Measurements from ENCODE around the gene NANP. TPM values are rescaled to one million over a fixed set of nuclear protein-coding genes. Genes with fewer than 3 reads are reported as not detected.
"Not testable (repeated sequence)": the region's sequence is repeated elsewhere in the genome, so short reads cannot be mapped to it uniquely, and the experiment has no call there.

Gene NANP
- polyA plus RNA-seq, 1 experiment = 6.7 TPM

- Histone ChIP-seq H3K9me3 (ENCODE audit: control insufficient read depth, insufficient read depth, low read length) (peaks cover 3% of the 10 kb centered on the region; the same call in 1 of the 2 replicates), H3K27ac (ENCODE audit: low read depth, low read length) (no peak overlapping the region), H3K27me3 (ENCODE audit: control insufficient read depth, insufficient read depth, low read length) (peaks cover 2% of the 10 kb centered on the region), H3K4me3 (ENCODE audit: low read depth, low read length) (no peak overlapping the region)
- no peak for DNase-seq (ENCODE audit: low read depth, low spot score)
- ChIA-PET CTCF (no interaction called here), POLR2A (no interaction called here)
- TF ChIP-seq, protein P1, sequence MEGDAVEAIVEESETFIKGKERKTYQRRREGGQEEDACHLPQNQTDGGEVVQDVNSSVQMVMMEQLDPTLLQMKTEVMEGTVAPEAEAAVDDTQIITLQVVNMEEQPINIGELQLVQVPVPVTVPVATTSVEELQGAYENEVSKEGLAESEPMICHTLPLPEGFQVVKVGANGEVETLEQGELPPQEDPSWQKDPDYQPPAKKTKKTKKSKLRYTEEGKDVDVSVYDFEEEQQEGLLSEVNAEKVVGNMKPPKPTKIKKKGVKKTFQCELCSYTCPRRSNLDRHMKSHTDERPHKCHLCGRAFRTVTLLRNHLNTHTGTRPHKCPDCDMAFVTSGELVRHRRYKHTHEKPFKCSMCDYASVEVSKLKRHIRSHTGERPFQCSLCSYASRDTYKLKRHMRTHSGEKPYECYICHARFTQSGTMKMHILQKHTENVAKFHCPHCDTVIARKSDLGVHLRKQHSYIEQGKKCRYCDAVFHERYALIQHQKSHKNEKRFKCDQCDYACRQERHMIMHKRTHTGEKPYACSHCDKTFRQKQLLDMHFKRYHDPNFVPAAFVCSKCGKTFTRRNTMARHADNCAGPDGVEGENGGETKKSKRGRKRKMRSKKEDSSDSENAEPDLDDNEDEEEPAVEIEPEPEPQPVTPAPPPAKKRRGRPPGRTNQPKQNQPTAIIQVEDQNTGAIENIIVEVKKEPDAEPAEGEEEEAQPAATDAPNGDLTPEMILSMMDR (IDR thresholded peaks at IDR 0.05; ENCODE audit: low read depth, low read length) = no peak
Observed at GRCh38 chr20:25600632-25601031, 23.2 kb downstream of the NANP start.

DNA sequence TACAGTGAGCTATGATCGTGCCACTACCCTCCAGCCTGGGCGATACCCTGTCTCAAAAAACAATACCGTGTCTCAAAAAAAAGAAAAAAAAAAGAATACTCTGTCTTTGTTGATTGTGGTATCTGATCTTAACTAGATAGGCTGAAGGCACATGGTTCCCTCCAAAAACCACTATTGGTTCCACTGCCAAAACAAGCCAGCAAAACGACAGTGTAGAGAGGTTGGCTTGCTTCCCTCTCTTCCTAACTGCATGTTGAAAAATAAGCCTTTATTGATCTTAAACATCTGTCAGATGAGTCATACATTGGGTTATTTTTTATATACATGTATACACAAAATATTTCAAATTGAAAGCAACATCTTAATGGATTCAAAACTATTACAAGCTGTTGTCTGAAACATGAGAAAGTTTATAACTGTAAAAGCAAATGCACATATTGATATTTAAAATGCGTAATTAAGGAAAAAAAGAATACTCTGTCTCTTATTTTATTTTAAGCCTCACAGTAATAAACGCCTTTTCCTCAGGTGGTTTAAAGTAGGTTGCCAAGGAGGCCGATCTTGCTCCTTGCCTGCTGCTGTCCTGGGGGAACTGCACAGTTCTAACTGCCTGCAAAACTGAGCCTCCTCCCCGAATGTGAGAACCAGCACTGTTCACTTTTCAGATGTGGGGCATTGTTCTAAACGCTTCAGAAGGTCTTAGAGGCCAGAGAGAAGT is 31.5 kb downstream of the NANP start:
- Histone ChIP-seq H3K27ac (ENCODE audit: low read depth, low read length) (peak overlapping the region; percentile 57), H3K4me3 (ENCODE audit: low read depth, low read length) (no peak overlapping the region), H3K9me3 (ENCODE audit: control insufficient read depth, insufficient read depth, low read length) (no peaks in the 10 kb centered on the region), H3K27me3 (ENCODE audit: control insufficient read depth, insufficient read depth, low read length) (no peaks in the 10 kb centered on the region)
- TF ChIP-seq, protein P1 (IDR thresholded peaks at IDR 0.05; ENCODE audit: low read depth, low read length) = no peak
- ChIA-PET POLR2A (interaction anchor here (0.7 to 0.8 kb wide), 2 partner anchors 85 to 614 kb away, joined by 3 to 4 read pairs; no protein-coding TSS in a partner anchor), CTCF (interaction anchor here (0.7 kb wide), 1 partner anchor 11 kb away, joined by 4 read pairs; no protein-coding TSS in a partner anchor)
- DNase-seq (ENCODE audit: low read depth, low spot score) = no peak

DNA sequence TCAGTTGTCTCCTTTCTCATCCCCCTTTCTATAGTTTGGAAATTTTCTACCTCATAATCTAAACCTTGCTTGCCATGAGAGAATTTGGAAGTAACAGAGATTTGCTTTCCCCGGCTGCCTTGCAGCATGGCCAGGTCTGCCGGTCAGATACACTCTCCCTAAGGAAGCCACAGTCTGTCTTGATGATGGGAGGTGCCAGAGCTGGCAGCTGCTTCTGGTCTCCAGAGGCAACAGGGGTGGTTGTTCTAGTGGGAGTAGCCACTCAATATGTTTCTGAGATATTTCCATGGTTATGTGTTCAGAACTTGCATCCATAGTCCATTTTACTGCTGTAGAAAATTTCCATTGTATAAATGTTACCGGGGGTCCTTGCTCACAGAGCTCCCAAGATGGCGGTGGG is 33.0 kb downstream of the NANP start:
- H3K4me3 ChIP-seq (ENCODE audit: low read depth, low read length); CTCF ChIA-PET; H3K27ac ChIP-seq (ENCODE audit: low read depth, low read length); DNase-seq (ENCODE audit: low read depth, low spot score); H3K9me3 ChIP-seq (ENCODE audit: control insufficient read depth, insufficient read depth, low read length); POLR2A ChIA-PET; H3K27me3 ChIP-seq (ENCODE audit: control insufficient read depth, insufficient read depth, low read length): not testable (repeated sequence)

- ChIA-PET POLR2A (no interaction called here), CTCF (no interaction called here)
- H3K9me3 ChIP-seq (ENCODE audit: control insufficient read depth, insufficient read depth, low read length) = no peaks in the 10 kb centered on the region; the same call in 1 of the 2 replicates
- no peak for DNase-seq (ENCODE audit: low read depth, low spot score)
- TF ChIP-seq, protein P1 (IDR thresholded peaks at IDR 0.05; ENCODE audit: low read depth, low read length) = no peak
- no peak overlapping the region for H3K4me3 ChIP-seq (ENCODE audit: low read depth, low read length)
- H3K27ac ChIP-seq (ENCODE audit: low read depth, low read length) = no peak overlapping the region
- H3K27me3 ChIP-seq (ENCODE audit: control insufficient read depth, insufficient read depth, low read length) = no peaks in the 10 kb centered on the region
Observed at GRCh38 chr20:25588491-25588890, 35.3 kb downstream of the NANP start.

DNA sequence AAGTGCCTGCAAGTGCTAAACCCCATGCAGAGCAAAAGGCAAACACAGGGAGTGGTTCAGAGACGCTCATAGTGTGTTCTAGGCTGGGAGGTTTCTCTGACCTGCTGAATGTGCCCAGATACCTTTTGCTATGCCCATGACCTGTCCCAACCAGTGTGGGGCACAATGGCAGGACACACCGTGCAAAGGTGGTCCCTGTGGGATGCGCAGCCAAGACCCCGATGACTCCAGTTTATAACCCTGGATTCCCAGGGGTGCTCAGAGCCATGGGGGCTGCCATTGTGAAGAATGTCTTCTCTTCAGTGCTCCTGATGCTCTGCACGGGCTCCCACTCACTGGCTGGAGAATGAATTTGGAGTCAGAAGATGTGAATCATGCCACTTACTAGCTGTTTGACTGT is 36.3 kb downstream of the NANP start:
- H3K27me3 ChIP-seq (ENCODE audit: control insufficient read depth, insufficient read depth, low read length) = no peaks in the 10 kb centered on the region
- ChIA-PET POLR2A (no interaction called here), CTCF (no interaction called here)
- H3K4me3 ChIP-seq (ENCODE audit: low read depth, low read length) = no peak overlapping the region
- TF ChIP-seq, protein P1 (IDR thresholded peaks at IDR 0.05; ENCODE audit: low read depth, low read length) = no peak
- H3K9me3 ChIP-seq (ENCODE audit: control insufficient read depth, insufficient read depth, low read length) = no peaks in the 10 kb centered on the region; the same call in 1 of the 2 replicates
- no peak overlapping the region for H3K27ac ChIP-seq (ENCODE audit: low read depth, low read length)
- no peak for DNase-seq (ENCODE audit: low read depth, low spot score)

All from AG04450 (cell line).